ENCODE results near the gene RGL1. TPM values are rescaled to one million over a fixed set of nuclear protein-coding genes. Genes with fewer than 3 reads are reported as not detected.

RGL1 gene
- total RNA-seq, 1 experiment from 2014 or later = 18.3 TPM

GRCh38 chr1:183864611-183865010 lies 59.7 kb downstream of the RGL1 start:
- no peak for DNase-seq (ENCODE audit: low read depth)

- no peak for DNase-seq (ENCODE audit: low read depth)
These were observed 64.3 kb downstream of the RGL1 start for GRCh38 chr1:183869230-183869629.

GRCh38 chr1:183869664-183870063 lies 64.7 kb downstream of the RGL1 start:
- no peak for DNase-seq (ENCODE audit: low read depth)

GRCh38 chr1:183870351-183871077 lies 65.6 kb downstream of the RGL1 start:
- peak; percentile 62 for DNase-seq (ENCODE audit: low read depth)

GRCh38 chr1:183871142-183871541 lies 66.2 kb downstream of the RGL1 start:
- peak; percentile 88 for DNase-seq (ENCODE audit: low read depth)

GRCh38 chr1:183871601-183872000 lies 66.7 kb downstream of the RGL1 start:
- no peak for DNase-seq (ENCODE audit: low read depth)

- no peak for DNase-seq (ENCODE audit: low read depth)
These were observed 67.5 kb downstream of the RGL1 start for GRCh38 chr1:183872403-183872802.

GRCh38 chr1:183873642-183874041 lies 68.7 kb downstream of the RGL1 start:
- no peak for DNase-seq (ENCODE audit: low read depth)

- no peak for DNase-seq (ENCODE audit: low read depth)
These were observed 71.4 kb downstream of the RGL1 start for GRCh38 chr1:183876309-183876708.

- peak; percentile 58 for DNase-seq (ENCODE audit: low read depth)
These were observed 72.3 kb downstream of the RGL1 start for GRCh38 chr1:183877053-183877720.

- DNase-seq (ENCODE audit: low read depth) = no peak
These were observed 74.6 kb downstream of the RGL1 start for GRCh38 chr1:183879494-183879893.

GRCh38 chr1:183879966-183880365 lies 75.0 kb downstream of the RGL1 start:
- no peak for DNase-seq (ENCODE audit: low read depth)

GRCh38 chr1:183880531-183881243 lies 75.8 kb downstream of the RGL1 start:
- DNase-seq (ENCODE audit: low read depth) = no peak

GRCh38 chr1:183881387-183882131 lies 76.6 kb downstream of the RGL1 start:
- peak; percentile 91 for DNase-seq (ENCODE audit: low read depth)

- no peak for DNase-seq (ENCODE audit: low read depth)
These were observed 77.6 kb downstream of the RGL1 start for GRCh38 chr1:183882335-183883167.

- no peak for DNase-seq (ENCODE audit: low read depth)
These were observed 78.7 kb downstream of the RGL1 start for GRCh38 chr1:183883623-183884022.

GRCh38 chr1:183884526-183884925 lies 79.6 kb downstream of the RGL1 start:
- DNase-seq (ENCODE audit: low read depth) = no peak

- no peak for DNase-seq (ENCODE audit: low read depth)
These were observed 80.3 kb downstream of the RGL1 start for GRCh38 chr1:183885142-183885735.

GRCh38 chr1:183886083-183886828 lies 81.3 kb downstream of the RGL1 start:
- DNase-seq (ENCODE audit: low read depth) = no peak

GRCh38 chr1:183886853-183887252 lies 81.9 kb downstream of the RGL1 start:
- no peak for DNase-seq (ENCODE audit: low read depth)

Measured in M059J (cell line).